A673 (cell line): ENCODE measurements around the gene AQP3.

Experiments
- CTCF ChIP-seq: fragments of 300-800, 200-600 bp; sonication (generic); conservative IDR thresholded peaks from 2 replicates; pipeline ENCODE4 v1.5.1; 2017; ENCODE audit warnings: low read depth, mild to moderate bottlenecking, antibody characterized with exemption, low read length, moderate library complexity, mixed read lengths
- EZH2 ChIP-seq: fragments of 200-600 bp; sonication (generic); IDR thresholded peaks from 2 replicates; pipeline ENCODE4 v1.6.1; 2017; ENCODE audit warnings: borderline replicate concordance, low read depth, mild to moderate bottlenecking, mixed read lengths, antibody characterized with exemption, low read length; ENCODE audit not compliant: poor library complexity, severe bottlenecking

- TF ChIP-seq CTCF (no peak), EZH2 (no peak)
These were observed 1.8 kb downstream of the AQP3 start for GRCh38 chr9:33445389-33446239.
